Hematopoietic multipotent progenitor cell treated with erythropoietin and hydrocortisone succinate and interleukin-3 and kit ligand, for 4 days (in vitro differentiated cells): ENCODE results near the gene MXRA8.
A peak's percentile ranks its signal among the peaks of the same experiment; 100 is the strongest.
"Not testable (repeated sequence)": the region's sequence is repeated elsewhere in the genome, so short reads cannot be mapped to it uniquely, and the experiment has no call there.

Experiments
- DNase-seq: peaks from one replicate; pipeline ENCODE4 v3.0.0-alpha.2; 2015

The MXRA8 gene, protein sequence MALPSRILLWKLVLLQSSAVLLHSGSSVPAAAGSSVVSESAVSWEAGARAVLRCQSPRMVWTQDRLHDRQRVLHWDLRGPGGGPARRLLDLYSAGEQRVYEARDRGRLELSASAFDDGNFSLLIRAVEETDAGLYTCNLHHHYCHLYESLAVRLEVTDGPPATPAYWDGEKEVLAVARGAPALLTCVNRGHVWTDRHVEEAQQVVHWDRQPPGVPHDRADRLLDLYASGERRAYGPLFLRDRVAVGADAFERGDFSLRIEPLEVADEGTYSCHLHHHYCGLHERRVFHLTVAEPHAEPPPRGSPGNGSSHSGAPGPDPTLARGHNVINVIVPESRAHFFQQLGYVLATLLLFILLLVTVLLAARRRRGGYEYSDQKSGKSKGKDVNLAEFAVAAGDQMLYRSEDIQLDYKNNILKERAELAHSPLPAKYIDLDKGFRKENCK

DNA sequence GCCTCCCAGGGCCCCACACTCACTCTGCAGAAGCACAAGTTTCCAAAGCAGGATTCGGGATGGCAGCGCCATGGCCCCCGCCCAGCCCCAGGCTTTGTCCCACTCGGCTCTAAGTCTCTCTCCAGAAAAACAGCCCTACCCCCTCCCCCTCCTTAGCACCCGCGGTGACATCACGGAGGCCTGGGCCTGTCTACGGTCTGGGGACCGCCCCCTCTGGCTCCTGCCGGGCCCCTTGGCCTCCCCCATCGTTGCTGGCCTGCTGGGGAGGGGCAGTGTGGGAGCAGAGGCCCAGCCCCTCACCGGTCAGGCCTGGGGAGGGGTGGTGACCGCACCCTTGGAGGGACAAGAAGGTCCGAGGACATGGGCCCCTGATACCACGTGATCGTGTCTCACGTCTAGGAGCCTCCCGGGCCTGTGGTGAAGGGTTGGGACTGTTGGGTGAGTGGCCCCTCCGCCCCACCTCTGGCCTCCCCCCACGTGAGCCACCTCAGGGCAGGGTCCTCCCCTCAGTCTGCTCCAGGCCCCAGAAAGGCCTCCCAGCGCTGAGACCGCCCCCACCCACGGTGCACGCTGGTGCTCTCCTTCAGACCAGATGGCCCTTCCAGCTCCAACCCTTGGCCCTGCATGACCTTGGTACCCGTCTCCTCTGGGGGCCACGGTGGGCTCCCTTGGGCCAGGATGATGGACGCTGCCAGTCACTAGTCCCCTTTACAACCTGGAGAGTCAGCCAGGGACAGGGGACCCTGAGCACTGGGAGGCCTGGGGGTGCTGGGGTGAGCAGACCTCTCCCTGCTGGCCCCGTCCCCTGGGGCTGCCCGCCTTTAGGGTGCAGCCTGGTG, at the start of gene MXRA8:
Gene MXRA8 (minus strand): TSS at position 123 of the 839 bp plus-strand sequence. CDS start 51 bp downstream, at position 72.
- no peak for DNase-seq

GRCh38 chr1:1407636-1408318, 49.4 kb upstream of the MXRA8 start:
- peak; percentile 69 for DNase-seq

DNA sequence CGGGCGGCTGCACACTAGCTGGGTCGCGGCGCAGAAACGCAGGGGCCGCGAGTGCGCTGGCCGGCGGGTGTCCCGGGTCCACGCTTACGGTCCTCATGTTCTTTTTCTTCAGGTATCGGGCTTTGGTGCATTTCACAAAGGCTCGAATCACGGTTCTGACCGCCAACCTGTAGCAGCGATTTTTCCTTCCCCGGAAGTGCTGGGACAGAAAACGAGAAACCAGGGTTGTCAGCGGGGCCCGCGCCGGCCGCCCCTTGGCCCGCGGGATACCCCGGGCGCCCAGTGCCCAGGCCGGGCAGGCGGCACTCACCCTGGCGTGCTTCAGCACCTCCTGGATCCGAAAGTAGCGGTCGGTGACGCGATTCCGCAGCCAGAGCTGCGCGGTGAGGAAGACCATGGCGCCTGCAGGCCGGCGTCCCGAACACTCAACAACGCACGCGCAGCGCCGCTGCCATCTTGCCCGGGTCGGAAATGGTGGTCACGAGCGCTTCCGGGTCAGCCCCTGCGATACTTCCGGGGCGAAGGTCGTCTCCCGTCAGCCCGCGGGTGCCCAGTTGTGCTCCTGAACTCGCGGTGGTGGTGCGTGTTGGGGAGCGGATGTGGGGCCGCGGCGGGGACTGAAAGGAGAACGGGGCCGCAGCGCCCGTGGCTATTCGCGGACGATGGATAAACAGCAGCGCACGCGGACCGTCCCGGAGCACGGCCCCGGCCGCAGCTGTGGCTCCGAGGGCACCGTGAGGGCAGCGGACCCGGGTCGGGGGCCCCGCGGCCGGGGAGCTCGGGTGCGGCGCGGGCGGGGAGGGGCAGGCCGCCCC, 48.7 kb upstream of the MXRA8 start, which contains the start of gene MRPL20:
Gene MRPL20 (minus strand): TSS at position 473 of the 815 bp plus-strand sequence. CDS start 76 bp downstream, at position 397.
- DNase-seq: peak; percentile 98

GRCh38 chr1:1406101-1406820, 47.9 kb upstream of the MXRA8 start:
- DNase-seq: peak; percentile 73

DNA sequence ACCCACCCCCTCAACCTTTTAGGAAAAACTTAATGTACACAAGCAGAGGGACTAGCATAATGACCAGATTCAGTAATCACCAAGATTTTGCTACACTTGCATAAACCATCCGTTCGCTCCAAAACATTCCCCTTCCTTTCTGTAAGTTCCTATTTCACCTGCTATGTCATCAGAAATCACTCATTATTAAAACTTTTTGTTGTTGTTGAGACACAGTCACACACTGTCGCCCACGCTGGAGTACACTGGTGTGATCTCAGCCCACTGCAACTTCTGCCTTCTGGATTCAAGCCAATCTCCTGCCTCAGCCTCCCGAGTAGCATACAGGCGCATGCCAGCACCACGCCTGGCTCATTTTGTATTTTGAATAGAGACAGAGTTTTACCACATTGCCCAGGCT, 45.3 kb upstream of the MXRA8 start:
- no peak for DNase-seq

DNA sequence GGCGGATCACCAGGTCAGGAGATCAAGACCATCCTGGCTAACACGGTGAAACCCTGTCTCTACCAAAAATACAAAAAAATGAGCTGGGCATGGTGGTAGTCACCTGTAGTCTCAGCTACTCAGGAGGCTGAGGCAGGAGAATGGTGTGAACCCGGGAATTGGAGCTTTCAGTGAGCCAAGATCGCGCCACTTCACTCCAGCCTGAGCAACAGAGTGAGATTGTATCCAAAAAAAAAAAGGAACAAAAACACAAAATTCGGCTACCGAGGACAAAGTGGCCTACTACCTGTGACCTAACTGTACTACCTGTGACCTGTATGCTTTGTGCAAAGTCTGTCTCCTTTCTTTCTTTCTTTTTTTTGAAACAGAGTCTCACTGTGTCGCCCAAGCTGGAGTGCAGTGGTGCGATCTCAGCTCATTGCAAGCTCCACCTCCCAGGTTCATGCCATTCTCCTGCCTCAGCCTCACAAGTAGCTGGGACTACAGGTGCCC, 44.6 kb upstream of the MXRA8 start:
- not testable (repeated sequence) for DNase-seq

DNA sequence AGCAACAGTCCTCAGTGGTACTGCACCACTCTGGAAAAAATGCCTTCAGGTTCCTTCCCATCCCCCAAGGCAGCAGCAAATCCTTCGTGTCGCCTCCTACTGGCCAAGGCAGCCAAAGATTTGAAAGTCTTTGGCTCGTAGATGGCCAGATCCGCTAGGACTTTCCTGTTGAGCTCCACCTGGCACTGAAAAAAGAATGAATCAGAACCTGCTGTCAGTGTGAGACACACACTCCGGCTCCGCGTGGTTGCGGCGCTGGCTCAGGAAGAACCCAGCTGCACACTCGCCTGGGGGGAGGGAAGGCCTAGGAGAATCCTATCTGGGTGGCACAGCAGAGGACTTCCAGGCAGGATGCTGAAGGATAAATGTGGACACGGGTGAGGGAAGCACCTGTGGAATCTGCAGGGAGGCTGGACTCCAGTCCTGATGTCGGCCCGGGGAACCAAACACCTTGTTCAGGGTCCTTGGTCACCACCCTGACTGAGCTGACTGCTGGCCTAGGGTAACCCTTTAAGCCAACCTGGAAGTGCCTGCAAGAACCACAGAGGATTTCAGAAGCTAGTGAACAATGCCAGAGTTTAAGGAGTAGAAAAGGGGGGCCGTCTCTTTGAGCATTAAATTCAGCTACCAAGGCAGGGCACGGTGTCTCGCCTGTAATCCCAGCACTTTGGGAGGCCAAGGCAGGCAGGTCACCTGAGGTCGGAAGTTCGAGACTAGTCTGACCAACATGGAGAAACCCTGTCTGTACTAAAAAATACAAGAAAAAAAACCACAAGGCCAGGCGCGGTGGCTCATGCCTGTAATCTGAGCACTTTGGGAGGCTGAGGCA, 43.9 kb upstream of the MXRA8 start:
- DNase-seq: peak; percentile 78

DNA sequence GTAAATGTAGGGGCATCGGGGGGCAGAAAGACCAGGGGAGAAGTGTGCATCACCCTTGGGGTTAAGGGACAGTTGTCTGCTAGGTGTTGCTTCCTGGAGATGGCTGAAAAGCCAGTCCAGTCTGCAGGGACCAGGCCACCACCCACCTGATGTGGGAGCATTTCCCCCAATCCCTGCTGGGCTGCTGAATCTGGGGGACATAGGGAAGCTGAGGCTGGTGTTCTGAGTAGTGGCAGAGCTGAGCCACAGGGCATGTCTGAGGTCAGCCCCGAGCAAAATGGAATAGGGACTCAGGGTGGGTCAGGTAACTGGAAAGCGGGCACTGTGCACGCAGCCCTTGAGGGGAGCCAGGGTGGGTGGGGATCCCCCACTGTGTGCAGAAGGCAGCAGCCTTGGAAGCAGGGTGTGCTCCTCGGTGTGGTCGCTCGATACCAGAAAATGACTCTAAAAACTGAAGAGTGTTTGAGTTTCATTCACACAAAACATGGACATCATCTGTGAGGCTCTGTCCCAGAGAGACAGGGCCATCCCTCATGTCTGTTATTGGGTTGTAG, 43.2 kb upstream of the MXRA8 start:
- no peak for DNase-seq

DNA sequence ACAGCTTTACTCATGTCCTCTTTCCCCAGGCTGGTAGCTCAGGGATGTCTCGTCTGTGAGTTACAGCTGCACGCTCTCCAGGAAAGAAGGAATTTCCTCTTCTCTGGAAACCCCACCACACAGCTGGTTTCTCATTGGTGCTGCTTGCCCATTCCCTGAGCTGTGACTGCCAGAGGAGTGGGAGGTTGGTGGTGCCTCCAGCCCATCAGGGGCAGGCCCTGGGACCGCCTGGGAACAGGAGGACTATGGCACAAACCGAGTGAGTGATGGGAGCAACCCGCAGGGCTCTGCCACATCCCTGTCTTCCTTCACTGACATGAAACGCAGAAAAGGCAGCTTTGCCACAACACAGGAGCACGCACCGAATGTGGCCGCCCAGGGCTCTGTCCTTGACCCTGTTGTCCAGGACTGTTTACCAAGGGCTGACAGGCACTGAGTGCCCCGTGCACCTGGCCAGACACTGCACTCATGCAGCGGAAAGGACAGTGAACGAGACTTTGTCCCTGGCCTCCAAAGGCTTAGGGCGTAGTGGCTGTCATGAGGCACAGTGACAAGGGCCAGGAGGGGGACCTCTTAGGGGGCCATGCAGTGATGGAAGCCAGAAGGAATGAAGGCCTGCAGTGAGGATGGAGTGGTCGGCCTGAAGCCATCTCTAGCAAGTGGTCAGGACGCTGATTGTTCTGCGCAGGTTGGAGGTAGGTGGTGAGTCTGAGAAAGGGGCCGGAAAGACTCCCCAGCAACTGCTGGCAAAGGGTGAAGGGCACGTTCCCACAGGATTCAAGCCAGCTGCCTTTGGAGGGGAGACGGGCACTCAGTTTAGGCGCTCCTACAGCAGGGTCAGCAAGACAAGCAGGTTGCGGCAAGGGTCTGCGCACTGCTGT, 42.5 kb upstream of the MXRA8 start:
- DNase-seq: no peak

GRCh38 chr1:1399872-1400575, 41.7 kb upstream of the MXRA8 start:
- DNase-seq: peak; percentile 56

DNA sequence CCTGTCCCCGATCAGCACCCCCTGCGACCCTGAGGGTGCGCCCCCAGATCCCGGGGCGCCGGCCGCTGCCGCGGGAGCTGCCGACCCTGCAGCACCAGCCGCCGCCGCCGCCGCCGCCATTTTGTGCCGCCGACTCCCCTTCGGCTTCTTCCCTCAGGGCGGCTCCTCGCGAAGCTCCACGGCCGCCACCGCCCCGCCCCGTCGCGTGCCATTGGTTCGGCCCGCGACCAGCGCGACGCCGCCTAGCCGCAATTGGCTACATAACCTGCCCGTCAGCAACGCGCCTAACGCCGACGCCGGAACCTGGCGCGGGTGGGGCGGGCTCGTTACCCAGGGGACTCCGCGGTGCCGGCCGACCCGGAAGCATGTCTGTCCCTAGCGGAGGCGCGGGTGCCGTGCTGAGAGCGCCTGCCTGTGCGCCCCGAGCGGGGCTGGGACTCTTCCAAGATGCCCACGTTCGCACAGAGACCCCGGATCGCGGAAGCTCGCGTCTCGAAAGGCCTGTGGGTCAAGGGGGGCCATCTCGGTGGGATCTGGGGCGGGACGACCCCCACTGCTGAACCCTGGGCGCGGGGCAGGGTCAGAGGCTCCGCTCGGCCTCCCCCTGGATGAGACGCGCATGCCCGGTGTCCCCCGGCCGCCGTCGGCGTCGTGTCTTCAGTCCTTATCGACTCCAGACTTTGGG, 41.0 kb upstream of the MXRA8 start, which contains the start of gene CCNL2:
Gene CCNL2 (minus strand): TSS at position 149 of the 685 bp plus-strand sequence. CDS start 29 bp downstream, at position 120.
- peak; percentile 99 for DNase-seq

GRCh38 chr1:1398677-1399186, 40.4 kb upstream of the MXRA8 start:
- no peak for DNase-seq

GRCh38 chr1:1397839-1398523, 39.6 kb upstream of the MXRA8 start:
- DNase-seq: peak; percentile 59

DNA sequence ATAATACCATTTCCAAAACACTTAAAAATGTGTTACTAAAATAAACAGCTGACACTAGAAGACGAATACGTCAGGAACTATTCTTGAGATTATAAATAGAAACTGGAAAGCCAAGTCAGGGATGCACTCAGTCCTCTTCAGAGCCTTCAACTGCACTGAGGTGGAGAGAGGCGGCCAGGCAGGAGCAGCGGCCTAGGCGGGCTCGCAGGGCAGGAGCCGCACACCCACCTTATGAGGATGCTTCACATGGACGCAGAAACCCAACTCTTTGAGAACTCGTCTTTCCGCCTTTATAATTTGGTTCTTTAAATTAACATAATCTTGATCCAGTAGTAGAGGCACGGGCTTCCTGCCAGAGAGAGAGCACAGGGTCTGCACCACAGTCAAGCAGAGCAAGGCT, 36.8 kb upstream of the MXRA8 start:
- DNase-seq: no peak

- DNase-seq: no peak
Measured at GRCh38 chr1:1394116-1394515, 35.8 kb upstream of the MXRA8 start.

DNA sequence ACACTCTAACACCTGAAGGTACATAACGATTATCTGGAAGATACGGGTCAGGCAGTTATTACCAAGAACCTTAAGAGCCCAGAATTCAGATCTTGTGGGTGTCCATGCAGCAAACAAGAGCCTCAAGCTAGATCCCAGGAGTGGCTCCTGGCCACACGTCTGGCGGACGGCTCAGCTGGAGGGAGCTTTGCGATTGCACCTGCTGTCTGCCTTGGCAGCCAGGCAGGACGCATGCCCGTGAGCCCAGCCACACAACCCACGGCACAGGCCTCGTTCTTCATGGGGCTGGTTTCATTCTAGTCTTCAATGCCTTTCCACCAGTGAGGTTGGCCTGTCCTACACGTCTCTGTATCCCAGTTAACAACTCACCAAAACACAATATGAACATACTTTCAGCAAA, 35.1 kb upstream of the MXRA8 start:
- DNase-seq: no peak

DNA sequence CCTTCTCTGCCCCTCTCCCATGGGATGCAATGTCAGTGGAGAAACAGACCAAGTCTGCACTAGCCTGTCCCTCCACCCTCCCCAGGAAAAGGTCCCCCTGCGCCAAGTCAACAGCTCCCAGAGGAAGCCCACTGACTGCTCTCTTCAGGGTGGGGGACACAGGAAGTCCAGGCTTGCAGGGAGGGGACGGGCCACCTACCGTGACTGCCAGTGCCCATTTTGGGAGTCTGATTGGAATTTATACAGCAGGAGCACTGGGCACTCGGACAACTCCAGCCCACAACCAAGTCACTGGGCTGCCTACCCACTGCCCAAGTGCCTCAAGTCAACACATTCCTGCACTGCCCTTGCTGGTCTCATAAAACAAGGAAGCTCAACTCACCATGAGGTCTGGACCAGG, 34.7 kb upstream of the MXRA8 start:
- no peak for DNase-seq
